HL-60/S4 treated with retinoic acid at 250 ng/mL for 4 days and 3 days (cell line): ENCODE results near the gene BTRC.
"Not testable (repeated sequence)": the region's sequence is repeated elsewhere in the genome, so short reads cannot be mapped to it uniquely, and the experiment has no call there.

Experiments used
- in situ Hi-C: fragments of 300-500 bp; cut with MboI; formaldehyde crosslinking; loops from 2 replicates; pipeline ENCODE4 v1.7.0; 2022; ENCODE audit warnings: low sequenced_read_pairs

Gene BTRC

DNA sequence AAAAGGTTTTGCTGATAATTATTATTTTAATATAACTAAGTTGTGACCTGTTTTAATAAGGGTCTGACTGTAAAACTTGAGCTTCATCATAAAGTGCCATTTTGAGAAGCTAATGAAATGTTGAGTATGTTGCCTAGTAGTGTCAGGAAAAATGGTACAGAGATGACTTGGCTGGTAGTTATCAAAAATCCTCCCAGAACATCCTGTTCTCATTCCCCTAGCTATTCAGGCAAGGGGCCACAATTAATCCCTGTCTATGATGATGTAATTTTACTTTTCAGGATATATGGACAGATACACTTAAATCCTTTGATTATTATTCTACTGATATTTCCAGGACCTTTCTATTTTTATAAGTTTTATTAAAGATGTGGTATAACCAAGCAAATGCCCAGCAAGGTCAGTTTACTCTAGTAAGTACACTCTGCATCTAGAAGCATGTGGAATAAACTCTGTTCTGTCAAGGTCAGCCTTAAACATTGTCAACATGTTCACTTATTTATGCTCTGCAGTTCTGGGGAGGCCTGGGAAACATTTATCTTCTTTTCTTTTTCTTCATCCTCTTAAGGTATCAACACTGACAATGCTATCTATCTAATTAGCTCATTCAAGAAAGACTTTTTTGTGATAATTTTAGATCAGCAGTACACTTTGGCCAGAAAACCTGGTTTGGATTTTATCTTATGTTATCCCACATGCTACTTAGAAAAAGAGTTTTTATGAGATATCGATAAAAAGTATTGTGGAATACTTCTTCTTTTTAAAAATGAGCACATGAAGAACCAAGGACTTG, 32.1 kb downstream of the BTRC start:
- in situ Hi-C loops, result no loop called here

DNA sequence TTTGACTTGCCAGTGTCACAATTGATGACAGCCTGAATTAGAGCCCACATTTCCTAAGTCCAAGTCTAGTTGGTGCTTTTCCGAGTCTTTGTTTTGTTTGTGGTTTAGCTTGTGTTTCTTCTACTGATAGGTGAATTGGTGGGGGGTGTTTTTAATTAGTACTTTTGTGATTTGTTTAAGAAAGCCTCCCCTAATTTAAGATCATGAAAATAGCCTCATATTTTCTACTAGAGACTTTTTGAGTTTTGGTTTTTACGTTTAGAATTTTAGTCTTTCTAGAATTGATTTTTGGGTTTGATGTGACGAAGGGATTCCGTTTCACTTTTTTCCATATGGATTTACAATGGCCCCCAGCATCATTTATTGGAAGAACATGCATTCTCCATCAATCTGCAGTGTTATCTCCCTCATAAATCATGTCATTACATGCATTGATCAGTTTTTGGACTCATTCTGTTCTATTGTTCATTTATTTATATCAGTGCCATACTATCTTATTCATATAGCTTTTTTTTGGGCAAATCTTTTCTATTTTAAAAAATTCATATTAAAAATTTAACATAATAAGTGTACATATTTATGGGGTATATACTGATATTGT, 32.8 kb downstream of the BTRC start:
- in situ Hi-C loops, result no loop called here

DNA sequence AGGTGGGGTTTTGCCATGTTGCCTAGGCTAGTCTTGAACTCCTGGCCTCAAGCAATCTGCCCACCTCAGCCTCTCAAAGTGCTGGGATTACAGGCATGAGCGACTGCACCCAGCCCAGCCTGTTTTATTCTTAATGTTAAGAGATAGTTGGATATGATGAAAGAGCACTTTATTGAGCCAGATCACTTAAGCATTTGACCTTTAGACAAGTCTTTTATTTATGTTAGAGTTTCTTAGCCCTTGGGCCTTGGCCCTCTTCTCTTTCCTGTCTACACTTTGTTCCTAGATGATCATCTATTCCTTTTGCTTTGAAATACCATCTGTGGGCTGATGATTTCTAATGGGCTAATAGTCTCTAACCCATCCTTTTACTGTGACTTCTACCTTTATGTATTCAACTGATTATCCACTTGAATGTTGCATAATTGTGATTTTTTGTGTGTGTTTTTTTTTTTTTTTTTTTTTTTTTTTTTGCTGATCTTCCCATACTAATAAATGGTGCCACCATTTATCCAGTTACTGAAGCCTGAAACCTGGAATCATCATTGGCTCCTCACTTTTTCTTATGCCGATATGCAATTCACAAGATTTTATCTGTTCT, 34.8 kb downstream of the BTRC start:
- in situ Hi-C loops, result no loop called here

DNA sequence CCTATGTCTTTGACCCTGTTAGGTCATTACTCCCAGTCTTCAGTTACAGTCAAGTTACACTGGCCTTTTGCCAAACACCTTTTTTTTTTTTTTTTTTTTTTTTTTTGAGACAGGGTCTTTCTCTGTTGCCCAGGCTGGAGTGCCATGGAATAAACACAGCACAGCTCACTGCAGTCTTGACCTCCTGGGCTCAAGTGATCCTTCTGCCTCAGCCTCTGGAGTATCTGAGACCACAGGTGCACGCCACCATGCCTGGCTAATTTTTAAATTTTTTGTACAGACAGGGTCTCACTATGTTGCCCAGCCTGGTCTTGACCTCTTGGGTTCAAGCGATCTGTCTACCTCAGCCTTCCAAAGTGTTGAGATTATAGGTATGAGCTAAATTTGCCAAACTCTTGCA, 35.6 kb downstream of the BTRC start:
- in situ Hi-C loops, result not testable (repeated sequence)

DNA sequence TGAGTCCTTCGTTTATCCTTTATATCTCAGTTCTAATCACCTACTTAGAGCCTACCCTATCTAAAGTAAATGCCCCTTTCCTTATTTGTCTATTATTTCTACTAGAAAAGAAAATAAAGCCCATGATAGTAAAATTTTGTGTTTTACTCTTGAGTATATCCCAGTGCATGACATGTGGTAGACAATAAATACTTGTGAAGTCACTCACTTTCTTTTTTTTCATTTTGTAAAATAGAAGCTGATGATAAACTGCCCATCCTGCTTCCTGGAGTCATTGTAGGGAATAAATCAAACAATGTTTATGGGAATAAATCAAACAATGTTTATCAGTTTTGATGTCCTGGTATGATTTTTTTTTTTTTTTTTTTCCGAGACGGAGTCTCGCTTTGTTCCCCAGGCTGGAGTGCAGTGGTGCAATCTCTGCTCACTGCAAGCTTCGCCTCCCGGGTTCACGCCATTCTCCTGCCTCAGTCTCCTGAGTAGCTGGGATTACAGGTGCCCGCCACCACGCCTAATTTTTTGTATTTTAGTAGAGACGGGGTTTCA, 36.1 kb downstream of the BTRC start:
- in situ Hi-C loops, result no loop called here

DNA sequence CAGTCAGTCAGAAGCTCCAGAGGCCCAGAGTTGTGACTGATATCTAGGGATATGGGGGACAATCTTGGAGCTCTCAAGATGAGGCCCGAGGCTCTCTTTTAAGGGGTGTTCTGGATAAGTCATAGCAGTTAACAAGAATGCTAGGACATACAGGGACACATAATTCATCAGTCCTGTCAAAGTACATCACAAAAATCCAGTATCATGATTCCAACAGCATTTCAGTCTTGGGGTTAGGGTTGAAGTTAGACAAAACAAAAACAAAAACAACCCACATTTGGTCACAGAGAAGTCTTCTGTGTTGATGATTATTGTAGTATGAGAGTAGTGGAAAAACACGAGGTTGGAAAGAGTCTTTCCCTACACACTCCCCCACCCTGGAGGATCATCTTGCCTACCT, 39.4 kb downstream of the BTRC start:
- in situ Hi-C loops, result no loop called here

DNA sequence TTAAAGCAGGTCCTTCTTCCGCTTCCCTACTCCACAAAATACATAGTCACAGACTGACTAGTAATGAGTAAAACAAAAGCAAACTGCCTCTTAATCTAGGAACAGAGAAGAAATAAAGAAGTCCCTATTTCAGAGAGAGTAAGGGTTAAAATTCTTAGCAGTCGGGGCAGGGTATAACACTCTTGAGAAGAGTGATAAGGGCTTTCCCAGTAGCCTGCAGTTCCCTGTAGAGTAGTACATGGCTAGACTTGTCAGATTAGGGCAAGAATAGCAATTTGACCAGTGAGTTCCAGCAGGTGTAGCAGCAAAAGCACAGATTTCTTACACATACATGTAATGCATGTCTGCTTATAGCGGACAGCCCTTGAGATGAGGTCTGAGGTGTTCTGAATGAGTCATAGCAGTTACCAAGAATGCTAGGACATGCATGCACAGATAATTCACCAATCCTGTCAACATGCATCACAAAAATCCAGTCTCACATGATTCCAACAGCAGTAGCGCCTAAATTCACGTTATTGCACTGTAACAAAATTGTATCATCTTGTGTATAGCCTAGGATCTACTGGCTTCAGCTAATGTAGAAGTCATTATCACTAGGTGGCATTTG, 40.7 kb downstream of the BTRC start:
- in situ Hi-C loops, result no loop called here

DNA sequence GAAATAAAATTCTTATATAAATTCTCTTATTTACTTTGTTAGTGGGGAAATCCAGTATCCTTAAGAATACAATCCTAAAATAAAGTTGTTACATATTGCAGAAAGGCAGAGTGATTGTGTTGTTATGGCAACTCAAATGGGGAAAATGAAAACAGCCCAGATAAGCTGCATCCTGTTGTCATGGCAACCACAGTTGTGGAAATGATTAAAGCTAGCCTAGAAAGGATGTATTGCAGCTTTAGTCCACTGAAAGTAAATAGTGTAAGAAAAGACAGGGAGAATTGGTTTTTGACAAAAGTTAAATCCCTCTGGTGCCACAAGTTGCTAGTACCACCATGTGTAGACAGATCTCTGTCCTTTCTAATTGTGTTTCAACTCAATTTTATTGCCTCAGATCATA, 43.2 kb downstream of the BTRC start:
- in situ Hi-C loops, result no loop called here

DNA sequence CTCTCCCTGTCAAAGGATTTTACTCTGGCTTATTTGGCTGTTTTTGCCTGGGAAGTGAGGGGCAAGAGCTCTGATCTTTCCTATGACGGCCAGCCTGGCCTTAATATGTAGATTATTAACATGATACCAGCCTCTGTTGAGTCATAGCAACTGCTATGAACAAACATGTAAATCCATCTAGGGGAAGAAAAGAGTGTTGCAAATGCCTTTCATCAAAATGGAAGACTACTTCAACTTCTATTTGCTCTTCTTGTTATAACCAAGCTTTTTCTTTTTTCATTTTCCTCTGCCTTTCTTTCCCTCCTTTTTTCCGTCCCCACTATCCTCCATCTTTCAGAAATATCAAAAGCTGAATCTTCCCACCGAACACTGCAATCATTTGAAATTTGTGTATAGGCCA, 46.6 kb downstream of the BTRC start:
- in situ Hi-C loops, result no loop called here

DNA sequence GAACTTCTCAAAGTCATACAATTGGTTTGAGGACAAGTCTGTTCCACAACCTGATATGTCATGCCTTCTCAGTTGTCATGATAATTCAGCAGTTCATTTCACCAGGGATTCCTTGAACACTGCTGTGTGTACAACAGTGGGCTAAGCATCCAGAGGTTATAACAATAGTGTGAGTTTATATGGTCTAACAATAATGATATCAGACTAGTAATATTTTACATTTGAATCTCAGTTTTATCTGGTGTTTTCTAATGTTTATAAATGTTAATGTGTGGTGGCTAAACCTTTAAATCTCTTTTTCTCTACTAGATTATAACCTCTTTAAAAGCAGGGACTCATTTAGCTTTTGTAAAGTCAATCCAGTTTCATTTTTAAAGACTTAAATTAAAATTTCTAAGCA, 48.7 kb downstream of the BTRC start:
- in situ Hi-C loops, result no loop called here

DNA sequence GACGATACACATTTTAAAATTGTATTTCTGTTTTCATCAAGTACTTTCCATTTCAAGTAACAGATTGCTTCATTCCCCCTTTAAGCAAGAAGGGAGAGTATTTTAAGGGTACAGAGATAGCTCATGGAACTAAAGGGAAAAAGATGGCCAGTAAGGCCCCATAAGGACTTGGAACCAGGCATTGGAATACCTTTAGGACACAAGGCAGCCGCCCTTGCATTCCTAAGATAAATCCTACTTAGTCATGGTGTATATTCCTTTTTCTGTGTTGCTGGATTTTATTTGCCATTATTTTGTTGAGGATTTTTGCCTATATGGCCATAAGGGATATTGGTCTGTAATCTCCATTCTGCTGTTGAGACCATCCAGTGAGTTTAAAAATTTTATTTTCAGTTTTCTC, 49.2 kb downstream of the BTRC start:
- in situ Hi-C loops, result no loop called here

DNA sequence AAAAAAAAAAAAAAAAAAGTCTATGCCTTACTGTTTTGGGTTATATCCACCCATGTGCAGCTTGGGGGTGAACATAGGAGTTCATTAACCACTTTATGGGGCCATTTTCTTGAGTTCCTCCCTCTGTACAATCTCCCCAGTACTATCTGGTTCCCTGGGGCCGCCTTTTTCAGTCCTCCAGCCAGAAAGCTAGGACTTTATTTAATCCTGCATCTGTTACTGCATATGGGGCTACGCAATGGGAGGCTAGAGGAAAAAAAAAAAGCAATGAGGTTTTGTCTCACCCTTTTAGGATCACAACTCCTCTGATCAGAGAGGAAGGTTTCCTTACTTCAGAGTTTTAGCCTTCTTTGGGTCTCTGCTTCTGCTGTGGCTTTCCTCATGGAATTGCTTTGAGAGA, 51.0 kb downstream of the BTRC start:
- in situ Hi-C loops, result no loop called here

DNA sequence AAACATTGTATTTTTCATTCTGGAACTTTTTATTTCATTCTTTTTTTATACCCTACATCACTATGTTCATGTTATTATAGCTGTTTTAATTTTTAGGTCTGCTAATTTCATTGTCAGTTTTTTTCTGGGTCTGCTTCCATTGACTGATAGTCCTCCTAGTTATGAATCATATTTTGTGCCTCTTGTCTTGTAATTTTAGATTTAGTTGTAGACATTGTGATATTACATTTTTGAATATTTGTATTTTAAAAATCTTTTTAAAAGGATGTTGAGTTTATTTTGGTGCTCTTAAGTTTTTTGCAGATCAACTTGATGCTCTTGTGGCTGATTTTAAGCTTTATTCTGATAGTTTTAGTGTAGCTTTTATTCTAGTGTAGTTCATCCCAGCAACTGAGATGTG, 57.6 kb downstream of the BTRC start:
- in situ Hi-C loops, result no loop called here

DNA sequence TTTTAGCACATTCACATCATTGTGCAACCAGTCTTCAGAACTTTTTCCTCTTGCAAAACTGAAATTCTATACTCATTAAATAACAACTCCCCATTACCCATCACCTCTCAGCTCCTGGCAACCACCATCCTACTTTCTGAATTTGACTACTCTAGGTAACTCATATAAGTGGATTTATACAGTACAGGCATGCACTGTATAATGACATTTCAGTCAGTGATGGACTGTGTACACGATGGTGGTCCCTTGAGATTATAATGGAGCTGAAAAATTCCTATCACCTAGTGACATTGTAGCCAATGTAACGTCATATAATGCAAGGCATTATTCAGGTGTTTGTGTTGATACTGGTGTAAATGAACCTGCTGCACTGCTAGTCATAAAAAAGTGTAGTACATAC, 60.1 kb downstream of the BTRC start:
- in situ Hi-C loops, result no loop called here

DNA sequence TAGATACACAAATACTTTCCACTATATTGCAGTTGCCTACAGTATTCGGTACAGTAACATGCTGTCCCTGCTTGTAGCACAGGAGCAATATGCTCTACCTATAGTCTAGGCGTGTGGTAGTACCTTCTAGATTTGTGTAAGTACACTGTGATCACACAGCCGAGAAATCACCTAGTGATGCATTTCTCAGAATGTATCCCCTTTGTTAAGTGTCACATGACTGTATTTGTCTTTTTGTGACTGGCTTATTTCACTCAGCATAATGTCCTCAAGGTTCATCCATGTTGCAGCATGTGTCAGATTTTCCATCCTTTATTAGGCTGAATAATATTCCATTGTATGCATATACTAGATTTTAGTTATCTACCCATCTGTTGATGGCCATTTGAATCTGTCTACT, 61.9 kb downstream of the BTRC start:
- in situ Hi-C loops, result no loop called here

DNA sequence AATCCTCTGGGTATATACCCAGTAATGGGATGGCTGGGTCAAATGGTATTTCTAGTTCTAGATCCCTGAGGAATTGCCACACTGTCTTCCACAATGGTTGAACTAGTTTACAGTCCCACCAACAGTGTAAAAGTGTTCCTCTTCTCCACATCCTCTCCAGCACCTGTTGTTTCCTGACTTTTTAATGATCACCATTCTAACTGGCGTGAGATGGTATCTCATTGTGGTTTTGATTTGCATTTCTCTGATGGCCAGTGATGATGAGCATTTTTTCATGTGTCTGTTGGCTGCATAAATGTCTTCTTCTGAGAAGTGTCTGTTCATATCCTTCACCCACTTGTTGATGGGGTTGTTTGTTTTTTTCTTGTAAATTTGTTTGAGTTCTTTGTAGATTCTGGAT, 68.0 kb downstream of the BTRC start:
- in situ Hi-C loops, result not testable (repeated sequence)

DNA sequence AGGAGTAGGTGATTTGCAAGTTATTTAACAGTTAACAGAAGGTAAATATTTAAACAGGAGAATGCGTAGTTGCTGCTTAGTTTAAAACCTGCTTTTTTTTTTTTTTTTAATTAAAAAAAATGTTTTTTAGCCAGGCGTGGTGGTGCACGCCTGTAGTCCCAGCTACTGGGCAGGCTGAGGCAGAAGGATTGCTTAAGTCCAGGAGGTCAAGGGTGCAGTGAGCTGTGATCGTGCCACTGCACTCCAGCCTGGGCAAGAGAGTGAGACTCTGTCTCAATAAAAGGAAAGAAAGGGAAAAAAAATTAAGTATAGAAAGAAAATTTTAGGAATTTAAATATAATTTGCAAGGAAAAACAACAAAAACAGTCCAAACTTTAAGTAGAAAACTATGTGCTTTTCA, 71.6 kb downstream of the BTRC start:
- in situ Hi-C loops, result no loop called here

DNA sequence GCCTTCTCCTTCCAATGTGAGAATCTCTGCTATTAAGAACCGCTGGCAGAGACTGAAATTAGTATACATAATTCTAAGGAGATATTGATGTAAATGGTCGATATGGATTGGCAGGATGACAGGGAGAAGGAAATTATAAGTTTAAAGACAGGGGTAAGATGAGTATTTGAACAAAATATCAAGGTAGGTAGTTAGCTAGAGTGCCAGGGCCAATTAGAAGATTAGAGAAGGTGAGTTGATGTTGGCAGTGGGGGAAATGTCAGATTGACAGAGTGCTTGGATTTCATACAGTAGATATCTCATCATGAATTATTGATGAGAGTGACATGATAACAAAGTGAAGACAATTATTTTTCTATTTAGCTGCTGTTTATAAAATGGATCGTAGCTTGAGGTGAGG, 74.1 kb downstream of the BTRC start:
- in situ Hi-C loops, result no loop called here

DNA sequence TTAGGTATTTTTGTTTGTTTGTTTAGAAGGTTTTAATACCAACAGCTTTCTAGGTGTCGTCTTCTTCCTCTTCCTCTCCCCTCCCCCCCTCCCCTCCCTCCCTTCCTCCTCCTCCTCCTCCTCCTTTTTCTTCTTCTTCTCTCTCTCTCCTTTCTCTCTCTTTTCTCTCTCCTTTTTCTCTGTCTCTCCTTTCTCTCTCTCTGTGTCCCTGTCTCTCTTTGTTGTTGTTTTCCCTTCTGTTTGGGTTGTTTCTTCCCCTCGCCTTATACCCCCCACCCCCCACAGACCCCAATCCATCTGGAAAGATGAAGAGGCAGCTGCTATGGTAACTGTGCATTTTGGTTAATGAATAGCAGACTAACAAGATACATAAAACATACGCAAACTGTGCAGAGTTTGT, 75.5 kb downstream of the BTRC start:
- in situ Hi-C loops, result no loop called here

DNA sequence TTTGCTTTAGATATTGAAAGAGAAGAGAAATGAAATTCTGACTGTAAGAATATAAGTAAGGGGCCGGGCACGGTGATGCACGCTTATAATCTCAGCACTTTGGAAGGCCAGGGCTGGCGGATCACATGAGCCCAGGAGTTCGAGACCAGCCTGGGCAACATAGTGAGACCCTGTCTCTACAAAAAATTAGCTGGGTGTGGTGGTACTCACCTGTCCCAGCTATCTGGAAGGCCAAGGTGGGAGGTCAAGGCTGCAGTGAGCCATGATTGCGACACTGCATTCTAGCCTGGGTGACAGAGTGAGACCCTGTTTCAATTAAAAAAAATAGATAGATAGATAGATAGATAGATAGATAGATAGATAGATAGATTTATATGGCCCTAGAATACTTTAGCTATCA, 82.3 kb downstream of the BTRC start:
- in situ Hi-C loops, result no loop called here

DNA sequence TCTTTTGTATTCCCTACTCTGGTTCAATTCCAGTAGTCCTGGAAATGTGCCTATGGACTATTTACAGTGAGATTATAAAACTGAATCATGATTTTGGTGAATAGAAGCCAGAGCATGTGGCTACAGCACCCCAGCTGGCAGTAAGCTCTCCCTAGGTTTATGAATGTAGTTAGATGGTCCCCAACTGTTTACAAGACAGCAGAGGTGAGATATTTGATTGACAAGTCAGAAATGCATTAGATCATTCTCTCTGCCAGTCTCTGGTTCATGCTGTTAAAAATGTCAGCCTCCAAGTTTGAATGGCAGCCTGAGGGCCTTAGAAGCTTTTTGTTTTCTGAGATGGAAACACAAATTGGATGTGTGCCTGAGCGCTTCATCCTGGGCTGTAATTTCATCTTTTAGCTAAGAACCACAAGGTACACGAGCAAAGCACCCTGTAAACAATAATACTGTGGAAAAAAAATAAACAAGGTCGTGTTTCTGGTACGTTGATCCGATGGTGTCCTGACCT, 85.0 kb downstream of the BTRC start:
- in situ Hi-C loops, result no loop called here
